Measurements from ENCODE around the gene ENTPD8.

DNA sequence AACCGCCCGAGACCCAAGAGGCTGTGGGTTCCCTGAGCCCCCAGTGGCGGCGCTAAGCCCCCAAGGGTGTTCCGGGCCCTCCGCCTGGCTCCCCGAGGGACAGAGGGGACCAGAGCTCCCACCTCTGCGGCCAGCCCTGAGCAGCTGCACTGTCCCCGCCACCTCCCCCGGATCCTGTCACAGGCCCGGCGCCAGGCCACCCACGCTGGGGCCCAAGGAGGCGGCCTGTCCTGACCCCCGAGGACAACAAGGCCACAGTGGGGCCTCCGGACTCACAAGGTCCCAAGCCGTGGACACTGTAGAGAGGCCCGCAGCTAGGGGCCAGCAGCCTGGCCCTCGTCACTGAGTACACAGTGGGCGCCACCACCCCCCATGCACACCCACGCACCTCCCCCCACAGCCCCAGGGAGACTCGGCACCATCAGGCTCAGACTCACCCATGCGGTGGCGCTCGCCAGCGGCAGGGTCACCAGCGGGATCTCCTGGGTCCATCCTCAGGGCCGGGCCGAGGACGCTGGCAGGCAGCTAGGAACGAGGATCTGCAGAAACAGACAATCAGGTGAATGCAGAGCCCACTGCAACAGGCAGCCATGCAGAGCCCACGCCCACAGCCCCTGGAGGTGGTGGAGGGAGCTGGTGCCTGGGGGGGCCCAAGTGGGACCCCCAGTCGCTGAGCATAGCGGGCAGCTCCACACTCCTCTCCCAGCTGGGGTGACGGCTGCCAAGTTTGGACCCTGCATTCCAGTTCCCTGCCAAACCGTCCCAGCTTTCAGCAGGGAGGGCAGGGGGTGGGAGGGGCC is 46.1 kb downstream of the ENTPD8 start:
- TF ChIP-seq POLR2A (IDR thresholded peaks at IDR 0.05) (no peak), EP300 (IDR thresholded peaks at IDR 0.05) (no peak), POLR2AphosphoS5 (IDR thresholded peaks at IDR 0.05) (no peak)
- TF ChIP-seq, protein P1, sequence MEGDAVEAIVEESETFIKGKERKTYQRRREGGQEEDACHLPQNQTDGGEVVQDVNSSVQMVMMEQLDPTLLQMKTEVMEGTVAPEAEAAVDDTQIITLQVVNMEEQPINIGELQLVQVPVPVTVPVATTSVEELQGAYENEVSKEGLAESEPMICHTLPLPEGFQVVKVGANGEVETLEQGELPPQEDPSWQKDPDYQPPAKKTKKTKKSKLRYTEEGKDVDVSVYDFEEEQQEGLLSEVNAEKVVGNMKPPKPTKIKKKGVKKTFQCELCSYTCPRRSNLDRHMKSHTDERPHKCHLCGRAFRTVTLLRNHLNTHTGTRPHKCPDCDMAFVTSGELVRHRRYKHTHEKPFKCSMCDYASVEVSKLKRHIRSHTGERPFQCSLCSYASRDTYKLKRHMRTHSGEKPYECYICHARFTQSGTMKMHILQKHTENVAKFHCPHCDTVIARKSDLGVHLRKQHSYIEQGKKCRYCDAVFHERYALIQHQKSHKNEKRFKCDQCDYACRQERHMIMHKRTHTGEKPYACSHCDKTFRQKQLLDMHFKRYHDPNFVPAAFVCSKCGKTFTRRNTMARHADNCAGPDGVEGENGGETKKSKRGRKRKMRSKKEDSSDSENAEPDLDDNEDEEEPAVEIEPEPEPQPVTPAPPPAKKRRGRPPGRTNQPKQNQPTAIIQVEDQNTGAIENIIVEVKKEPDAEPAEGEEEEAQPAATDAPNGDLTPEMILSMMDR (IDR thresholded peaks at IDR 0.05), result no peak

Measured in gastroesophageal sphincter (tissue), 3 donors.